HepG2 (cell line): ENCODE measurements around the gene KATNAL1. TPM values are rescaled to one million over a fixed set of nuclear protein-coding genes. Genes with fewer than 3 reads are reported as not detected.

Experiments used
- ATAC-seq: fragments of 200-7000 bp; cut with Tn5 transposase; 3 replicates; pipeline ENCODE4 v1.9.1; 2020; ENCODE audit warnings: mild to moderate bottlenecking, moderate library complexity
- BruUV-seq: library from RNA; stranded (reverse); fragments of 400-500 nt; replicated peaks from 2 replicates; lab custom pipeline; 2021; lab: Mats Ljungman, UMichigan
- CTCF ChIA-PET: fragments of 300-600 bp; formaldehyde crosslinking; extraction: SDS; loops from one replicate; lab custom pipeline; 2021; ENCODE audit warnings: low total read pairs, inconsistent platforms, low intra/inter-chr PET ratio; lab: Yijun Ruan, JAX
- POLR2A ChIA-PET: fragments of 350-600 bp; sonication (Branson Sonifier 250); formaldehyde crosslinking; loops from one replicate; lab custom pipeline; 2020; ENCODE audit warnings: antibody characterized with exemption, inconsistent platforms; lab: Yijun Ruan, JAX
- DNase-seq: peaks from one replicate; pipeline ENCODE4 v3.0.0-alpha.2; 2015; ENCODE audit warnings: low spot score
- FAIRE-seq: peaks from 3 replicates; lab custom pipeline; 2011; peaks lifted over from hg19 to GRCh38; lab: Jason Lieb, UNC
- H2AFZ ChIP-seq: one replicate; pipeline ENCODE4 v1.6.1; 2011; ENCODE audit warnings: low read length, inconsistent platforms
- H3K27ac ChIP-seq: fragments of 300-600 bp; 3 replicates; pipeline ENCODE4 v1.8.0; 2011; ENCODE audit warnings: mixed run types, mild to moderate bottlenecking, mixed read lengths, low read length, inconsistent platforms; ENCODE audit not compliant: insufficient read depth; ENCODE audit errors: extremely low read length
- H3K27me3 ChIP-seq, 2 experiments: fragments of 200-600 bp in 1 of 2; 2 replicates in 1 of 2; 3 replicates in 1 of 2; pipeline versions ENCODE4 v1.6.0 to v1.8.0; 2011; ENCODE audit warnings: low read length in 2 of 2, mild to moderate bottlenecking in 2 of 2, moderate library complexity in 2 of 2, inconsistent platforms in 1 of 2; ENCODE audit not compliant: insufficient read depth in 2 of 2, control insufficient read depth in 1 of 2
- H3K36me3 ChIP-seq, 2 experiments: fragments of 200-600 bp in 1 of 2; replicated peaks in 1 of 2; 2 replicates in 1 of 2; 3 replicates in 1 of 2; pipeline versions ENCODE4 v1.5.1 to v1.8.0; 2011; ENCODE audit warnings: low read length in 2 of 2, inconsistent platforms in 1 of 2; ENCODE audit not compliant: insufficient read depth in 2 of 2, control insufficient read depth in 1 of 2
- H3K4me1 ChIP-seq: 2 replicates; pipeline ENCODE4 v1.5.1; 2012; ENCODE audit warnings: low read length, inconsistent platforms; ENCODE audit not compliant: insufficient read depth
- H3K4me2 ChIP-seq: 2 replicates; pipeline ENCODE4 v1.6.0; 2011; ENCODE audit warnings: low read depth, low read length, inconsistent platforms
- H3K4me3 ChIP-seq, 3 experiments: fragments of 200-600 bp in 1 of 3; sonication (generic), shearing (Covaris generic) in 1 of 3; replicated peaks in 1 of 3; 2 replicates each; pipeline ENCODE4 v1.5.1; 2011 to 2016; ENCODE audit warnings: low read length in 3 of 3, inconsistent platforms in 2 of 3, low read depth in 2 of 3, mild to moderate bottlenecking in 2 of 3, control low read depth in 1 of 3, mixed read lengths in 1 of 3; ENCODE audit not compliant: insufficient read depth in 1 of 3
- H3K79me2 ChIP-seq: one replicate; pipeline ENCODE4 v1.6.1; 2011; ENCODE audit warnings: low read length, inconsistent platforms; ENCODE audit not compliant: insufficient read depth
- H3K9ac ChIP-seq: 2 replicates; pipeline ENCODE4 v1.6.0; 2011; ENCODE audit warnings: mild to moderate bottlenecking, low read depth, low read length, inconsistent platforms; ENCODE audit not compliant: insufficient read depth
- H3K9me3 ChIP-seq: 2 replicates; pipeline ENCODE4 v1.5.1; 2012; ENCODE audit warnings: mild to moderate bottlenecking, low read length
- H4K20me1 ChIP-seq: 2 replicates; pipeline ENCODE4 v1.6.0; 2011; ENCODE audit warnings: inconsistent platforms, mild to moderate bottlenecking, low read length, moderate library complexity; ENCODE audit not compliant: insufficient read depth
- ATAD3A ChIP-seq: sonication (generic); formaldehyde crosslinking; IDR thresholded peaks from 2 replicates; pipeline ENCODE4 v1.4.0; 2020; ENCODE audit warnings: missing genetic modification reagents
- ATF1 ChIP-seq: IDR thresholded peaks from 2 replicates; pipeline ENCODE4 v1.6.1; 2016; ENCODE audit warnings: mild to moderate bottlenecking, control low read depth
- CEBPG ChIP-seq: IDR thresholded peaks from 2 replicates; pipeline ENCODE4 v1.6.1; 2016
- E2F1 ChIP-seq: sonication (generic); formaldehyde crosslinking; IDR thresholded peaks from 2 replicates; pipeline ENCODE4 v1.5.0; 2020; ENCODE audit warnings: missing genetic modification reagents
- FOXK2 ChIP-seq: fragments of 450-650 bp; IDR thresholded peaks from 2 replicates; pipeline ENCODE4 v1.6.1; 2016
- FOXM1 ChIP-seq: sonication (generic); formaldehyde crosslinking; IDR thresholded peaks from 2 replicates; pipeline ENCODE4 v1.5.0; 2020; ENCODE audit warnings: missing genetic modification reagents
- HCFC1 ChIP-seq: fragments of 150-350 bp; IDR thresholded peaks from 2 replicates; pipeline ENCODE4 v1.6.1; 2014; ENCODE audit warnings: low read depth, low read length
- HDAC2 ChIP-seq: sonication (generic); formaldehyde crosslinking; IDR thresholded peaks from 2 replicates; pipeline ENCODE4 v1.4.0; 2020; ENCODE audit warnings: missing genetic modification reagents
- KLF15 ChIP-seq: sonication (generic); formaldehyde crosslinking; IDR thresholded peaks from 2 replicates; pipeline ENCODE4 v1.8.1; 2023; ENCODE audit warnings: borderline replicate concordance, mild to moderate bottlenecking, inconsistent platforms, missing genetic modification reagents, mixed read lengths
- LCORL ChIP-seq, 2 experiments: fragments of 450-650 bp in 1 of 2; sonication (generic) in 1 of 2; formaldehyde crosslinking in 1 of 2; IDR thresholded peaks; 2 replicates each; pipeline versions ENCODE4 v1.5.0 to v1.6.1; 2017 to 2020; ENCODE audit warnings: antibody characterized with exemption in 1 of 2, missing genetic modification reagents in 1 of 2
- MTA1 ChIP-seq: sonication (generic); formaldehyde crosslinking; IDR thresholded peaks from 2 replicates; pipeline ENCODE4 v1.4.0; 2020; ENCODE audit warnings: missing genetic modification reagents, mild to moderate bottlenecking, borderline replicate concordance
- PCBP1 ChIP-seq: fragments of 200-400 bp; formaldehyde crosslinking; IDR thresholded peaks from 2 replicates; pipeline ENCODE4 v1.6.1; 2017; ENCODE audit warnings: mild to moderate bottlenecking, low read depth, low read length, borderline replicate concordance
- SP140L ChIP-seq: sonication (generic); formaldehyde crosslinking; IDR thresholded peaks from 2 replicates; pipeline ENCODE4 v1.4.0; 2020; ENCODE audit warnings: missing genetic modification reagents, borderline replicate concordance
- ZBTB37 ChIP-seq: sonication (generic); formaldehyde crosslinking; IDR thresholded peaks from 2 replicates; pipeline ENCODE4 v1.4.0; 2020; ENCODE audit warnings: mild to moderate bottlenecking, missing genetic modification reagents
- ZMYM2 ChIP-seq: sonication (generic); formaldehyde crosslinking; IDR thresholded peaks from 2 replicates; pipeline ENCODE4 v1.8.0; 2022; ENCODE audit warnings: mild to moderate bottlenecking, missing genetic modification reagents
- ZNF335 ChIP-seq: sonication (generic); formaldehyde crosslinking; IDR thresholded peaks from 2 replicates; pipeline ENCODE4 v1.4.0; 2020; ENCODE audit warnings: missing genetic modification reagents
- ZNF607 ChIP-seq: sonication (generic); formaldehyde crosslinking; IDR thresholded peaks from 2 replicates; pipeline ENCODE4 v1.5.1; 2020; ENCODE audit warnings: missing genetic modification reagents, mild to moderate bottlenecking, borderline replicate concordance
- ZNF614 ChIP-seq: IDR thresholded peaks from 2 replicates; pipeline ENCODE4 v1.6.1; 2018; ENCODE audit warnings: missing biosample characterization, missing genetic modification reagents, inconsistent platforms, borderline replicate concordance
- ZNF773 ChIP-seq: sonication (generic); formaldehyde crosslinking; IDR thresholded peaks from 2 replicates; pipeline ENCODE4 v1.4.0; 2020; ENCODE audit warnings: missing genetic modification reagents, borderline replicate concordance
- WGBS: methylation state at CpG from one replicate; pipeline ENCODE4 v1.1.6; 2017; ENCODE audit warnings: low lambda C conversion rate; 5-methylcytosine and 5-hydroxymethylcytosine counted together
- in situ Hi-C: cut with HindIII; loops from 2 replicates; pipeline ENCODE4 v1.10.0; 2017; ENCODE audit warnings: low pct_unique_long_range_greater_than_20kb; ENCODE audit not compliant: extremely low pct_ligation_motif_present
- intact Hi-C: fragments of 100-400 bp; cut with micrococcal nuclease; formaldehyde crosslinking; loops from one replicate; pipeline ENCODE4 v1.10.0; 2022; ENCODE audit not compliant: unreplicated experiment
- polyA plus RNA-seq, 8 experiments: library from polyadenylated mRNA; depleted of rRNA in 3 of 8; stranded (reverse) in 7 of 8; unstranded in 1 of 8; fragments of >200 nt; fragmentation: Illumina TruSeq in 4 of 8; extraction: Trizol in 4 of 8; gene quantifications; 2 replicates each; pipeline versions ENCODE4 v1.2.1 to v1.2.3, GENCODE V29; 2011 to 2016; ENCODE audit warnings: low read depth in 4 of 8, missing spikeins in 1 of 8, mixed read lengths in 1 of 8; ENCODE audit not compliant: insufficient read depth in 1 of 8
- total RNA-seq, 5 experiments: library from RNA; depleted of rRNA; stranded (reverse); fragments of >200 nt; fragmentation: Illumina TruSeq; extraction: Trizol; gene quantifications; 2 replicates each; pipeline ENCODE4 v1.2.3, GENCODE V29; 2016; ENCODE audit warnings: low read depth in 1 of 5

KATNAL1 gene
- total and polyA plus RNA-seq, 2 of the 13 experiments (the other 11 are each of a cell fraction or from before 2014, with no cell fraction given), result 3.2 to 11.8 TPM

- Histone ChIP-seq H3K9ac (no peak overlapping the region), H3K27ac (no peak overlapping the region), H3K9me3 (no peaks in the 10 kb centered on the region), H3K36me3 (no peaks in the 10 kb centered on the region), H3K4me2 (no peak overlapping the region), H2AFZ (no peak overlapping the region), H3K27me3 (no peaks in the 10 kb centered on the region), H3K4me1 (peaks cover 20% of the 10 kb centered on the region), H3K4me3 (no peak overlapping the region), H4K20me1 (no peaks in the 10 kb centered on the region), H3K79me2 (peaks cover 2% of the 10 kb centered on the region)
- POLR2A ChIA-PET, result no interaction called here
- intact Hi-C loops, result no loop called here
- no peak for DNase-seq
- TF ChIP-seq E2F1 (CRISPR knock-in tag) (no peak), PCBP1 (no peak), CEBPG (CRISPR knock-in tag) (no peak), MTA1 (CRISPR knock-in tag) (no peak), ZNF773 (CRISPR knock-in tag) (no peak), ZNF614 (CRISPR knock-in tag) (no peak)
- no TSS peak for BruUV-seq
- no peak for FAIRE-seq
- in situ Hi-C loops, result no loop called here
- CTCF ChIA-PET, result no interaction called here
- 94% methylated on average over 4 of the region's 4 CpGs for WGBS
- no peak for ATAC-seq
Measured at GRCh38 chr13:30290812-30291436, 16.4 kb downstream of the KATNAL1 start.

- H3K4me1 ChIP-seq, result peaks cover 20% of the 10 kb centered on the region
- no TSS peak for BruUV-seq
- H3K4me2 ChIP-seq, result no peak overlapping the region
- CTCF ChIA-PET, result no interaction called here
- no peak overlapping the region for H3K4me3 ChIP-seq
- H3K9ac ChIP-seq, result no peak overlapping the region
- H3K79me2 ChIP-seq, result peaks cover 2% of the 10 kb centered on the region
- no peaks in the 10 kb centered on the region for H4K20me1 ChIP-seq
- no peaks in the 10 kb centered on the region for H3K9me3 ChIP-seq
- DNase-seq (no peak), ATAC-seq (no peak), FAIRE-seq (no peak)
- intact Hi-C loops (no loop called here), in situ Hi-C loops (no loop called here)
- no peaks in the 10 kb centered on the region for H3K36me3 ChIP-seq
- POLR2A ChIA-PET, result no interaction called here
- no peak overlapping the region for H3K27ac ChIP-seq
- H3K27me3 ChIP-seq, result no peaks in the 10 kb centered on the region
- H2AFZ ChIP-seq, result no peak overlapping the region
- no peak for TF ChIP-seq ZNF773 (CRISPR knock-in tag)
- TF ChIP-seq ATF1 (CRISPR knock-in tag), result no peak
- TF ChIP-seq ZMYM2 (CRISPR knock-in tag), result no peak
- no peak for TF ChIP-seq HDAC2 (CRISPR knock-in tag)
- no peak for TF ChIP-seq FOXK2
- TF ChIP-seq ZBTB37 (CRISPR knock-in tag), result no peak
- TF ChIP-seq ZNF335 (CRISPR knock-in tag), result no peak
- TF ChIP-seq LCORL (IDR thresholded peaks at IDR 0.05), result no peak
- no peak for TF ChIP-seq LCORL (CRISPR knock-in tag; IDR thresholded peaks at IDR 0.05)
- no peak for TF ChIP-seq HCFC1
- TF ChIP-seq ATAD3A (CRISPR knock-in tag), result no peak
- TF ChIP-seq ZNF607 (CRISPR knock-in tag), result no peak
- TF ChIP-seq FOXM1 (CRISPR knock-in tag), result no peak
- no peak for TF ChIP-seq KLF15 (CRISPR knock-in tag)
- no peak for TF ChIP-seq SP140L (CRISPR knock-in tag)
Measured at GRCh38 chr13:30289533-30289932, 17.8 kb downstream of the KATNAL1 start.
